GM18951 (cell line): ENCODE results near the gene EIF5A.

Experiments
- POLR2A ChIP-seq: IDR thresholded peaks from 4 replicates; pipeline ENCODE4 v1.6.1; 2011; ENCODE audit warnings: mild to moderate bottlenecking; ENCODE audit not compliant: insufficient read length, insufficient read depth; ENCODE audit errors: extremely low read depth
- in situ Hi-C: fragments of 300-500 bp; cut with MboI; formaldehyde crosslinking; loops from one replicate; pipeline ENCODE4 v1.12.0; 2022; ENCODE audit warnings: low sequenced_read_pairs, mixed read lengths, inconsistent platforms; ENCODE audit not compliant: unreplicated experiment

Gene EIF5A

GRCh38 chr17:7293159-7293558 is 14.3 kb upstream of the EIF5A start:
- no peak for TF ChIP-seq POLR2A
- in situ Hi-C loops: no loop called here

- in situ Hi-C loops: no loop called here
- TF ChIP-seq POLR2A: no peak
Observed at GRCh38 chr17:7293816-7294613, 13.4 kb upstream of the EIF5A start.

- no peak for TF ChIP-seq POLR2A
- in situ Hi-C loops: no loop called here
Observed at GRCh38 chr17:7294614-7295153, 12.7 kb upstream of the EIF5A start, which contains the start of gene YBX2. YBX2 (minus strand) TSS chr17:7294639; CDS start chr17:7294500, 139 bp downstream.

GRCh38 chr17:7295230-7296180 is 11.9 kb upstream of the EIF5A start:
- in situ Hi-C loops: no loop called here
- no peak for TF ChIP-seq POLR2A

- in situ Hi-C loops: no loop called here
- TF ChIP-seq POLR2A: no peak
Observed at GRCh38 chr17:7296189-7296861, 11.1 kb upstream of the EIF5A start.

- in situ Hi-C loops: no loop called here
Observed at GRCh38 chr17:7304179-7304578, 3.2 kb upstream of the EIF5A start.

GRCh38 chr17:7307686-7308624 is 527 bp downstream of the EIF5A start:
- TF ChIP-seq POLR2A: no peak
- in situ Hi-C loops: no loop called here

More at GRCh38 chr17:7304179-7304578, 3.2 kb upstream of the EIF5A start:
- no peak for TF ChIP-seq POLR2A

- TF ChIP-seq POLR2A: peak; percentile 41
- in situ Hi-C loops: no loop called here
Observed at GRCh38 chr17:7308625-7309433, 1.4 kb downstream of the EIF5A start.

- no peak for TF ChIP-seq POLR2A
Observed at GRCh38 chr17:7309628-7310027, 2.2 kb downstream of the EIF5A start.

GRCh38 chr17:7311110-7311705 is 3.8 kb downstream of the EIF5A start:
- no peak for TF ChIP-seq POLR2A
- in situ Hi-C loops: no loop called here

More at GRCh38 chr17:7309628-7310027, 2.2 kb downstream of the EIF5A start:
- in situ Hi-C loops: no loop called here
